Keratinocyte (primary cell): ENCODE data around the gene NMRAL1.

Experiments used
- CTCF ChIP-seq, 3 experiments: IDR thresholded peaks in 1 of 3; conservative IDR thresholded peaks in 1 of 3; optimal IDR thresholded peaks in 1 of 3; 2 replicates in 2 of 3; 3 replicates in 1 of 3; pipeline versions ENCODE3 to v1.5.1; 2011; ENCODE audit warnings: low read length in 3 of 3, mild to moderate bottlenecking in 3 of 3, moderate library complexity in 2 of 3, control low read depth in 1 of 3, inconsistent platforms in 1 of 3; ENCODE audit not compliant: insufficient read depth in 2 of 3; ENCODE audit errors: extremely low read depth in 1 of 3
- EZH2 ChIP-seq: IDR thresholded peaks from one replicate; pipeline ENCODE4 v1.6.1; 2012; ENCODE audit warnings: inconsistent platforms, mild to moderate bottlenecking, low read length, moderate library complexity

DNA sequence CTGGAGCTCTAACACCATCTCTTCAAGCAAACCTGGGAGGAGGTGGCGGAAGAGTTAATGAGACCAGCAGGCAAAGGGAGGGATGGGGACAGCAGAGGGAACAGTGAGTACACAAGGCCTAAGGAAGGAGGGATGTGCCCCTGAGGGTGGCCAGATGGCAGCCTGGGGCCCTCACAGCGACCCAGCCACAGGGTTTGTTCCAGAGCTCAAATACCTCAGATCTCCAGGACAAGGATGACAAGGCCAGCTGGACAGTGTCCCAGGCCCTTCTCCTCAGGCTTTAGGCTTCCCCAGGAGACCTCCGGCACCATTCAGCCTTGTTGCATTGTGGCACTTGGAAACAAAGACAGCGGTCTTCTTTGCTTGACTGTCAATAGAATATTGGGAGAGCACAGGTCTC, 49.3 kb upstream of the NMRAL1 start:
- TF ChIP-seq CTCF (optimal IDR thresholded peaks at IDR 0.05 in 1 of 3, IDR thresholded peaks at IDR 0.05 in 1 of 3, conservative IDR thresholded peaks at IDR 0.05 in 1 of 3; ENCODE audit: extremely low read depth in 1 of 3, insufficient read depth in 2 of 3, low read length in 3 of 3) (no peak), EZH2 (no peak)
